GM18951 (cell line): ENCODE measurements around the gene ARHGEF9.

ENCODE experiments used
- POLR2A ChIP-seq: IDR thresholded peaks from 4 replicates; pipeline ENCODE4 v1.6.1; 2011; ENCODE audit warnings: mild to moderate bottlenecking; ENCODE audit not compliant: insufficient read length, insufficient read depth; ENCODE audit errors: extremely low read depth
- in situ Hi-C: fragments of 300-500 bp; cut with MboI; formaldehyde crosslinking; loops from one replicate; pipeline ENCODE4 v1.12.0; 2022; ENCODE audit warnings: low sequenced_read_pairs, mixed read lengths, inconsistent platforms; ENCODE audit not compliant: unreplicated experiment

ARHGEF9 gene

DNA sequence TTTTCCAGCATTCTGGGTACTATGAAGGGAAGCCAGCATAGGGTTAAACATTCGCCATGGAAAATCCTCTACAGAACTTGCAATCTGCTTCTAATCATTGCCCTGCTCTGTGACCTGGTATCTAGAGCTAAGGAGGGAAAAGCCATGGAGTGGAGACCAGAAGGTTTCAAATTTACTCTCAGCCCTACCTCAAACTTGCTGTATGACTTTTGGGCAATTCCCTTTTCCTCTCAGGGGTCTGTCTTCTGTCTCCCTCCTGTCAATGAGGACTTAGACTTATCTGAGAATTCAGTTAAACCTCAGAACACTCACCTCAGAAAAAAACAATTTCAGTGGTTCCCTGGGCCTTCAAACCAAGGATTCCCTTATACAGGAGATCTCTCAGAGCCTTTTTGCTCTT, 29.1 kb downstream of the ARHGEF9 start:
- in situ Hi-C loops = no loop called here
- no peak for TF ChIP-seq POLR2A

DNA sequence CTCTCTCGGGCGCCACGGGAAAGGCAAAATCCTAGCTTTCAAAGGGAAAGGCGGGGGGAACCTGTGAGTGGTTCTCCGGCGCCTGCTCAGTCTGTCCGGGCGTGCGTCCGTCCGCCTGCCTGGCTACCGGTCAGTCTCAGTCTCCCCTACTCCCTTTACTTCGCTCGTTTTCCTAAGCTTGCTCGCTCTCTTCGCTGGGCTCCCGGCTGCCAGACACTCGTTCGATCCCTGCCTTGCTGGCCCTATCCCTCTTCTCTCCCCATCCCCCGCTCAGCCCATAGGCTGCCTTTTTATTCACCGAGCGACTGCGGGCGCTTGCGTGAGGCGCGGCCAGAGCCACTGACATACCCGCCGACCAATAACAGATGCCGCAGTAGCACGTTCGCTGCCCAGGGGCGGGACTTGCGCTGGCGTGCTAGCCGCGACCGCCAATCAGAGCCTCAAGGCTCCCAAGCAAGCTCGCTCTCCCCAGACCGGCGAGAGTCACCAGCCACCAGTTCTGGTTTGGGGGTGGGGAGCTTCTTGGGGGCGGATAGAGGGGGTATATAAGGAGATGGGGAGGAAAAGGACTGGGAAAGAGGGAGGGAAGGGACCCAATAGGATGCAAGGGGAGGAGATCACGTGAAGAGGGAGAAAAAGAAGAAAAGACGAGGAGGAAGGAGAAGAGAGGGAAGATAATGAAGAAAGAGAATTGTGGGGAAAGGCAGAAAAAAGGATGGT, 30.0 kb downstream of the ARHGEF9 start:
- in situ Hi-C loops = no loop called here

DNA sequence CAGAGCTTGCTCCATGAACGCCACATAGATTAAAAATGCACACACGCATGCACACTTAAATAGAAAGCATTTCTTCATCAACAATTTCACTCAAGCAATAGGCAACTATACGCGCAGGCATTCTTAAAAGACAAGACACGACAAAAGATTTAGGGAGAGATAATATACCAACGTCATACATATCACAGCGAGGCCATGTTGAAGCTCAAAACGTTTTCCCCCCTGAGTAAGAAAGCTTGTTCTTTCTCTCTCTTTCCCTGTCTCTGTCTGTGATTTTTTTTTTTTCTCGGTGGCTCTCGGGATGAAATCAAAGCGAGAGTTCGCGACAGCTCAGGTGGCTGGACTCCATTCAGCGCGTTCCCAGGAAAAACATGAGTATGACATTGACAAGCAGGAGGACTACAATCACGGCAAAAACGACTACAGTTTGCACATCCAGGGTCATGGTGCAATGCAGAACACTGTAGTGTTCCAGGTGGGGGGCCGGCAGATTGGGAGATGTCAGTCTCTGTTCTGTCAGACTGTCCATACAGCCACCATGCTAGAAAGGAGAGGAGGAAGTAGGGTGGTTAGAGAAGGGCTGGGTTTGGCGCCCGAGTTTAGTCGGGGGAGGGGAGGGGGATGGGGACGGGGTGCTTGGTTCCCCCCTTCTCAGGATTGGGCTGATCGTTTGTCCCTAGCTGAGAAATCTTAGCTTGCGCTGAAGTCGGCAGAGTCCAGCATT, 30.7 kb downstream of the ARHGEF9 start:
- no peak for TF ChIP-seq POLR2A
- in situ Hi-C loops = no loop called here

More for the DNA sequence above, 30.0 kb downstream of the ARHGEF9 start:
- TF ChIP-seq POLR2A = peak; percentile 81

DNA sequence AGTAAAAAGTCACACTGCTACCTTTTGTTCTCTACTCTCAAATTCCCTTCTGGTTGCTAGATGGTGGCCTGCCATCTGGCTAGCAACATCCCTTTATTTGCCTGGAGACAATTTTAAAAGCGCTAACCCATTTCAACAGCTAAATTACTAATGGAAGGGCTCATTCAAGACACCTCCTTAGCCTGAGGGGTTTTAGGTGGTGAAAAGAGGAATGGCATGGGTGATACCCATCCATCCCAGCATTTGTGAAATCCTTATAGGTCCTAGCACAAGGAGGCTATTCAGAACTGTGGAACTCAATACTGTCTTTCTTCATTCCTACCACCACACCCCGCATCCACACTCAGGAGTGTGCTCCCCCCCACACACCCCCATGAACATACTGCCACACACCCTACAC, 33.5 kb downstream of the ARHGEF9 start:
- no peak for TF ChIP-seq POLR2A
- in situ Hi-C loops = no loop called here

DNA sequence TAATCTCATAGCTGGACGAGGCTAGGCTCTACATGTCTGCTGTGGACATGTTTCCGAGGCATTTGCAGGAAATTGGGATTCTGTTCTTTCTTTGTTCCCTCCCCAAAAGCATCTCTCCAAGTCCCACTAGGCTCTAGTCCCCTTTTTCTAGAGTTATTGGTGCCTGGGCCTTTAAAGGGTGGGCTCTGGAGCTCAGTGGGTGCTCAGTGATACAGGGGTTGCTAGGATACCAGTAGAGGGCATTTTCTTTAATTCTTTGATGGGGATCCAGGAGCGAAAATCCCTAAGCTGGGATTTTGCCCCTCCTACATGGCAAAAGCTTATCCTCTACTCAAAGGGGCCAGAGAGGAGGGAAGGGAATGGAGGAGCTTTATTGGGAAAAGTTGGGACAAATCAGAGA, 34.2 kb downstream of the ARHGEF9 start:
- no peak for TF ChIP-seq POLR2A
- in situ Hi-C loops = no loop called here

DNA sequence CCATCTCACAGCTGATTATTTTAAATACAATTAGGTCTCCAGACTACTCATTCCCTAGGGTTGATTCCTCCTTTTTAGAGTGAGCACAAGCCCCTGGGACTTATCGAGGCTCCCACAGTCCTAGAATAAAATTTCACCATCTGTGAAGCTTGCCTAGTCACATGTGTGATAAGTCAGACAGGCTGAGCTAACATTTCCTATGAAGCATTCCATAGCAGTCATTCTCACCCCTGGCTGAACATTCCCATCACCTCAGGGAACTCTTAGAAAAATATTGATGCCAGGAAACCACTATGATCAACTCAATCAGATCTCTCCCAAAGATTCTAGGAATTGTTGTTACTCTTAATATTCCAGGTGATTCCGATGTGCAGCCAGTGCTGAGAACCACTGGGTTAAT, 37.7 kb downstream of the ARHGEF9 start:
- in situ Hi-C loops = no loop called here
- TF ChIP-seq POLR2A = no peak

DNA sequence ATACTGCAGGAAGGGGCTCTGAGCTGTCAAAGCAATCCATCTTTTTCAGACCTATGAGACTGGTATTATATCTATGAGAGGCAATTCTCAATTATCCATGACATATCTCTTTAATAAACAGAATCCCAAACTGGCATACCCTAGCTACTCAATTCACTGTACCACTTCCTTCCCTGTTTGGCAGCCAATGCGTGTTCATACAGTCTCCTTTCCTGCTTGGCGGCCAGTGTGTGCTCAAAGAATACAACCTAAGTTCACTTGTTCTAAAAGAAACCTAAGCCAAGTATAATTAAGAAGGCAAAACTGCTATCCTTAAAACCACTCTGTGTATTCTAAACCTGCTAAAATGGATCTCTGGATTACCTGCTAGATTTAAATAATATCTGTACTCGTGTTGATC, 38.3 kb downstream of the ARHGEF9 start:
- in situ Hi-C loops = no loop called here
- TF ChIP-seq POLR2A = no peak

DNA sequence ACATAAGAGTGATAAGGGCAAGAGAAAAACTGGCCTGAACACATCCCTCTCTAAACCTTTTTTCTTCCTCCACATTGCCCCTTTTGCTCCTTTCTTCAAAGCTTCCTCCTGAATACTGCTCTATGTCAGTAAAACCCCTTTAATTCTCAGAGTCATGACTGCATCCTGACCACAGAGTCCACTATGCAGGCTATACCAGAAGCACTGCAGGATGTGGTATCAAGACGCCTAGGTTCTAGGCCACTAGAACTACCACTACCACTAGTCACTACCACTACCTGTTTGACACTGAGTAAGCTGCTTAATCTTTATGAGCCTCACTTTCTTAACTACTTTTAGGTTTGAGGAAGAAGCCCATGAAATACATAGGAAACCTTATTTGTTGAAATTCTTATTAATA, 38.7 kb downstream of the ARHGEF9 start:
- in situ Hi-C loops = no loop called here
- TF ChIP-seq POLR2A = no peak

DNA sequence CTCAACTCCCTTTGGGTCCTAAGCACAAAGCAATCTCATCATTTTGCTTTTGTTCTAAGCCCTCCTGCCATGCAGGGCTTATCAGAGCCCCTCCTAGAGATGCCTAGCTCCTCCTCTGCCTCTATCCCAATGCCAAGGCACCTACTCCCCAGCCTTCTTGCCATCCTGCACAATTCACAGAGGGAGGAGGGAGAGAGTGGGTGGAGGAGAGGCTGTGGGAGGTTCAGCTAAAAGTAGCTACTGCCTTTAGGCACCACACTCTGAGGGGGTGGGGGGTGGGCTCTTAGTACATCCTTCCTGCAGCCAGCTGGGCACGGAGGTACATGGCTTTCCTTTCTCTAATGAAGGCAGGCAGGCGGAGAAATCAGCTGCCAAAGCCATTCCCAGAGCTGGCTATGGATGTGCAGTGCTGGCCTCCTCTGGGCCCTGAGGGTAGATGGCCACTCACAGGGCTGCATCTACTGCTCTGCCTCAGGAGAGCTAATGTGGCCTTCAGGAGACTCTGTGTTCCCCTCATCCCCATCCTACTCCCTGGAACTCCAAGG, 40.1 kb downstream of the ARHGEF9 start:
- TF ChIP-seq POLR2A = no peak
- in situ Hi-C loops = no loop called here

DNA sequence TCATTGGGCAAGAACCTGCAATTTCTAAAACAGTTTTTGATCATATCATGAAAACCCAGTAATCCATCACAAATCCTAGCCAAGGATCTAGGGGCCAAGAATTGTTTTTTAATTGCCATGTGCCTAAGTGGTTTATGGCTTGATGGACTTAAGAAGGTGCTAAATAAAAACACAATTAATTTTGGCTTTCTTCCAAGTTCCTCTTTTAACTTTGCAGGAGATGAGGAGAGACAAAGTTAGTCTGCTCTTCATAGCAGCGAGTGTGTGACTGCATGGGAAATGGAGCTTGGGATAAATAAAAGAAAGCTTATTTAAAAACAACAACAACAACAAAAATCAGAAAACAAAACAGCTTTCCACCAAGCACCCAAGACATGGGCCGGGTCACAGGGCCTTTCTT, 41.4 kb downstream of the ARHGEF9 start:
- TF ChIP-seq POLR2A = no peak
- in situ Hi-C loops = no loop called here

DNA sequence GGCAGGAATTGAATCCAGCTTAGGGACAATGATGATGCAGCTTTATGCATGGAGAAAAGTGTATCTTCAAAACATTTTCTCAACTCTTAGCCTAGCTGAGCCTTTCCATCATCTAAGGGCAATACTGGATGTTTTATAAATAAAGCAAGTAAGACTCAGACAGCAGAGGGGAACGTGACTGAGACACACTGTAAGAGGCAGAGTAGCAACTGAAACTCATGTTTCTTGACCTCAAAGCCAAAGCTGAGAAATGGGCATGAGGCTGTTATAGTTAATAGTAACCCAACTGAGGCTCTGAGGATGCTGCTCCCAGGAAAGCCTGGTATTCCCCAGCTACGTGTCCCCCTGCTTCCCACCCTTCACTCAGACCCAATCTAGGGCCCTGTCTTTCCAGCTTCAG, 44.6 kb downstream of the ARHGEF9 start:
- in situ Hi-C loops = no loop called here
- no peak for TF ChIP-seq POLR2A

DNA sequence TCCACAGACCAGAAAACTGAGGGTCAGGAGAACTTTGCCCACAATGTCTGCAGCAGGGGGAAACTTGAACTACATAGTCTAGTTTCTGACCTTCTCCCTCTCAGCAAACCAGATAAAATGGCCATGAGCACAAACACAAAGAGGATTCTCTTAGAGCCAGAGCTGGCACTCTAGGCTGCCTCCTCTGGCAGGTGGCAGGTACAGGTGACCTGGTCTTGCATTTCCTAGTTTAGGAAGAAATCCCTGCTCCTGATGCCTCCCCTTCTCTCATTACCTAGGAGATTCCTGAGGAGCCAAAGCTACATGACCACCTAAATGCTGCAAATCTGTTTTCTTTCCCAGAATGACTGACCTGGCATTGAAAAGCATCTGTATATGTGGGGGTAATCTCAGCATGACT, 45.1 kb downstream of the ARHGEF9 start:
- TF ChIP-seq POLR2A = no peak
- in situ Hi-C loops = no loop called here

DNA sequence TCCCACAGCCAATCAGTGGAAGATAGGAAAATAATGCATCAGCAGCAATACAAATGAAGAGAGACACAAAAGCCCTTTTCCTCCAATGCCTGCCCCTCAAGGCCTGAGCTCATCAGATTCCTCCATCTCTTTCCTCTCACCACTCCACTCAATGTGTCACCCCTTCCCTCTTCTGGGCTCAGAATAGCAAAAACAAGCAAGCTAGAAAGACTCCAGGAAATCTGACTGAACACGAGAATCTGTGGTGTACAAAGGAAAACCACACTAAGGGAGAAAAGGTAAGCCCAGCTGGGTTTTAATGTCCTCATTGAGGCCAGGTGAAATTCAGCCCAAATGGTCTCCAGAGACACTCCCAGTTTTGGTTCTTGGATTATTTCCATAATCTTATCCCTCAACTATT, 46.3 kb downstream of the ARHGEF9 start:
- in situ Hi-C loops = no loop called here
- TF ChIP-seq POLR2A = no peak
